CD4-positive, alpha-beta T cell treated with Interferon gamma for 1 hour (primary cell): ENCODE measurements around the gene FABP3.
A peak's percentile ranks its signal among the peaks of the same experiment; 100 is the strongest.

Experiments used
- DNase-seq: peaks from one replicate; pipeline ENCODE4 v3.0.0-alpha.2; 2020

The FABP3 gene

DNA sequence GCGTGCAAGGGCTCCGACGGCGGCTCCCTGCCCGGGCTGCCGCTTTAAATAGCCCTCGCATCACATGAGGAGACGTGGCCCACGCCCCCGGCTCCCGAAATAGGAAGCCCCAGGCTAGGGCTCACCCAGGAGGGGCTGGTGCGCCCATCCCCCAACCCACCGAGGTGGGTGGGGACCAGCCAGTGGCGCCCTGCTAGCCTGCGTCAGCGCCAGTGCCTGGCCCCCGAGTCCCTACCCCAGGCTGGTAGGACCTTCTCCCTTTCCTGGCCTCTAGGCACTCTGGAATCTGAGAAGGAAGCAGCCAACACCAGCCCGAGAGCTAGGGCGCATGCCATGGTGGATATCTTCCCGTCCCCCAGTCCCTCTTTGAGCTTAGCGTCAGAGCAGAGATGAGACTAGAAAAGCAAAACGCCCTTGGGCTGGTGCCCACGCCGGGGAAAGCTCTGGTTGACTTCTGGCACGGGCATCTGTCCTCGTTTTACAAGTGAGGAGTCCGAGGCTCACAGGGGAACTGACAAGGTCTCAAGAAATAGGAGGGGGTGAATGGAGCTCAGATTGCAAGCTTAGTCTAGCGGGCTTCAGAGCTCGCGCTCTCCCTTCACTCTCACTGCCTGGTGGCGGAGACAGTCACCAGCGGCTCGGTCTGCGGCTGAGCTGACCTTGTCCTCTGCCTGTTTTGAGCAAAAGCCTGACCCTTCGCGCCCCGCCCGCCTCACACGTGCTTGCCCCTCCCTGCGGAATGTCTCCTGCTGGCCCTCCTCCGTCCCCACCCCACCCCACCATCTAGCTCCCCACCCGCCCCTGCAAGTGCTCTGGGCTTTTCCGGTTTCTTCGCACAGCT, at the start of gene FABP3:
TSS of gene FABP3 (minus strand) at position 21 of the 841 bp plus-strand sequence. CDS start 62 bp downstream, outside the sequence.
- DNase-seq = no peak

- no peak for DNase-seq
Measured at GRCh38 chr1:31421371-31422040, 48.6 kb upstream of the FABP3 start.

DNA sequence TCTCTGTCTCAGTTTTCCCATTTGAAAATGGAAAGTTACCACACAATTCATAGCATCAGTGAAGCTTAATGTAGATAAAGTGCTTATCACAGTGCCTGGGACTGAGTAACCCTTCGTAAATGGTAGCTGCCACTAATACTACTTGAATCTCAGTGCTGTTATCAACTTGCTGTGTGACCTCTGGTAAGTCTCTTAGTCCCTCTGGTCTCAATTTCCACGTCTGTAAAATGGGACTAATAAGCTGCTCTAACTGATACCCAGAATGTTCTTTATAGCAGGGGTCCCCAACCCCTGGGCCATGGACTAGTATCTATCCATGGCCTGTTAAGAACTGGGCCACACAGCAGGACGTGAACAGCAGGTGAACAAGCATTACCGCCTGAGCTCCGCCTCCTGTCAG, 47.8 kb upstream of the FABP3 start:
- DNase-seq = no peak

GRCh38 chr1:31418626-31419323, 45.9 kb upstream of the FABP3 start:
- DNase-seq = no peak

GRCh38 chr1:31417148-31417547, 44.3 kb upstream of the FABP3 start:
- no peak for DNase-seq

GRCh38 chr1:31416101-31416736, 43.3 kb upstream of the FABP3 start:
- no peak for DNase-seq

DNA sequence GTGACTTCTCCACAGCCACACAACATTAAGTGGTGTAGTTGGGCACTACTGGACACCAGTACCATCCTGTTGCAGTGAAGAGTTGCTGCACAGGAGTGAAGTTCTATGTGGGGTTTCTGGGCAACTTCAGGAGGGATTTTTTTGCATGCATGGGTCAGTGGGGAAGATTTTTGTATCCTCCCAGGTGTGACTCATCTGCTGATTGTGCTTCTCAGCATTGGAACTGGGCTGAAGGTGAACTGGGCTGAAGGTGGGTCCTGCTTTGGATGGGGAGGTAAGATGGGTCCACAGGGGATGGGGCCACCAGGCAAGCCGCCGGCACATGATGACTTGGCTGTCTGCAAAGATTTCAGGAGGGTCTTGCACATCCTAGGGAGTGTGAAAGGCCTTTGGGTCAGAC, 42.8 kb upstream of the FABP3 start:
- no peak for DNase-seq

DNA sequence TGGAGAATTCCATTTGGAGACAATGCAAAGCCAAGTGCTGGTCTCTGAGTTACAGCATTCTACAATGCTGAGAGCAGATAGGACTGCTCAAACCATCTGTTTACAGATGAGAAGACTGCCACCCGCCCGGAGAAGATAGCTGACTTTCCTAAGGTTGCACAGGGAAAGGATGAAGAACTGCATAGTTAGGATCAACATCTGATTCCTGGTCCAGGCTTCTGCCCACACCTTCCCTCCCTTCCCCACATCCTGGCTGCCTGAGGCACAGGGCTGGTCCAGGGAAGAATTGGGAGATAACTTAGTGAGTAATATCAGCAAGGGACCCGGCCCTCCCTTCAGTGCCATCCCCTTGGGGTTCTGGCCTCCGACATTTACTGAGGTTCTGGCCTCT, 42.1 kb upstream of the FABP3 start:
- DNase-seq = no peak

DNA sequence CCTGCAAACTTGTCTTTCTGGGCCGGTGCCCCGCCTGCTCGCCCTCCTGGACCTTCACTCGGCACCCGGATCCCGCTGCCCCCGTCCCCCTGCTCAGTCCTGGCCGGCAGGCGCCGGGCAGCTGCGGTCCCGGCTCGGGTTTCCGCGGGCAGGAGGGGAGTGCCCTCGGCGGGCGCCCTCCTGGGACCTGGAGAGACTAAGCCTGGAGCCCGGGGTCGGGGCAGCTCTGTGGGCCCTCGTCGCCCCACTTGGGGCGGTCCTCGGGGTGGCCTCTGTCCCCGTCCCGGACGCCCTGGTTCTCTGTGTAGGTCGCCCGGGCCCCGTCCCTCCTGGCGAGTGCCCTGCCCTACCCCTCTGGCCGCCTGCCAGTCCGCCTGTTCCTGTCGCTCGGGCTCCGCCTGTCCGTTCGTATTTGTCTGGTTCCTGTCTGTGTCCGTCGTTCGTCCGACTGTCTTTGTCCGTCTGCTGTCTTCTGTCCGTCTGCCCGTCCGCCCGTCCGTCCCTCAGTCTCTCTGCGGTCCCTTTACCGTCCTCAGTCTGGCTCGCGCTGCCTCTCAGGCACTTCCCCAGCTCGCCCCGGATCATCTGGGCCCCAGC, 40.6 kb upstream of the FABP3 start:
- peak; percentile 22 for DNase-seq

DNA sequence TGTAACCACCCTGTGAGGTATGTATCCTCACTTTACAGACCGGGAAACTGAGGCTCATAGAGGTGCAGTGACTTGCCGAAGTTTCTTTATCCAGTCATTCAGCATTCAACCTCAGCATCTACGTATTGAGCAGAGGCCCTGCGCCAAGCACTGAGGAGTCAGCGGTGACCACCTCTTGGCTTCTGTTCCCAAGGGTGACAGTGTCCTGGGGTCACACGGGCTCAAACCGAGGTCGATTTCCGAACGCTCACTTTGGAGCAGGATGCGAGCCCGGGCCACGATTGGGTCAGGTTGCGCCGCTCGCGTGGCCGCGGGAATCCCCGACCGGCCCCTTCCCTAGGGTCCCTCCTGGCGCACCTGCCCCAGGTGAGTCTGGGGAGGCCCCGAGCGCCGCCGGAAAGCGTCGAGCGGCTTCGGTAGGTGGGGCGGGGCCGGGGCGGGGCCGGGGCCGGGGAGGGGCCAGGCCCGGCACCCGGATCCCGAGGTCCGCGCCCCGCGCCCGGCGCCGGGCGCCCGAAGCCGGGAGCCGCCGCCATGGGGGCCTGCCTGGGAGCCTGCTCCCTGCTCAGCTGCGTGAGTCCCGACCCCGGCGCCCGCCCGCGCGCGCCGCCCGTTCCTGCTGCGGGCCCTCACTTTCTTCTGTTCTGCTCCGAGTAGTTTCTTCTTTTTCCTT, 40.0 kb upstream of the FABP3 start, which contains the start of gene SERINC2:
TSS of gene SERINC2 (plus strand) at position 482 of the 673 bp plus-strand sequence. CDS start at position 535, 53 bp downstream.
- DNase-seq = no peak

GRCh38 chr1:31412205-31412604, 39.3 kb upstream of the FABP3 start:
- DNase-seq = no peak

DNA sequence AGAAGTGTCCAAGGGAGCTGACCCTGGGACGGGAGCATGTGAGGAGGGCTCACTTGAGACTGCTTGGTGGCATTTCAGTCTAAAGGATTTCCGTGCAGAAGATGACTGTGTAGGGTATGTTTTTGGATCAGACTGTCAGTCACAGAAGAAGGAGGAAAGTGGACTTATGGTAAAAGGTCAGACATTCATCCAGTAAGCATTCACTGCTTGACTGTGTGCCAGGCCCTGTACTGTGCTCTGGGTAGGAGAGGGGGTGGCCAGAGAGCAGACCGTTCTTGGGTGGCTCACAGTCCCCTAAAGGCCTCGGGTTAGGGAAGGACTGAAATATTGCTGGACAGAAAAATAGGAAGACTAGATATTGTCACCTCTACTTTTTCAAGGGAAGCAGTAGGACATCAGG, 38.0 kb upstream of the FABP3 start:
- no peak for DNase-seq

DNA sequence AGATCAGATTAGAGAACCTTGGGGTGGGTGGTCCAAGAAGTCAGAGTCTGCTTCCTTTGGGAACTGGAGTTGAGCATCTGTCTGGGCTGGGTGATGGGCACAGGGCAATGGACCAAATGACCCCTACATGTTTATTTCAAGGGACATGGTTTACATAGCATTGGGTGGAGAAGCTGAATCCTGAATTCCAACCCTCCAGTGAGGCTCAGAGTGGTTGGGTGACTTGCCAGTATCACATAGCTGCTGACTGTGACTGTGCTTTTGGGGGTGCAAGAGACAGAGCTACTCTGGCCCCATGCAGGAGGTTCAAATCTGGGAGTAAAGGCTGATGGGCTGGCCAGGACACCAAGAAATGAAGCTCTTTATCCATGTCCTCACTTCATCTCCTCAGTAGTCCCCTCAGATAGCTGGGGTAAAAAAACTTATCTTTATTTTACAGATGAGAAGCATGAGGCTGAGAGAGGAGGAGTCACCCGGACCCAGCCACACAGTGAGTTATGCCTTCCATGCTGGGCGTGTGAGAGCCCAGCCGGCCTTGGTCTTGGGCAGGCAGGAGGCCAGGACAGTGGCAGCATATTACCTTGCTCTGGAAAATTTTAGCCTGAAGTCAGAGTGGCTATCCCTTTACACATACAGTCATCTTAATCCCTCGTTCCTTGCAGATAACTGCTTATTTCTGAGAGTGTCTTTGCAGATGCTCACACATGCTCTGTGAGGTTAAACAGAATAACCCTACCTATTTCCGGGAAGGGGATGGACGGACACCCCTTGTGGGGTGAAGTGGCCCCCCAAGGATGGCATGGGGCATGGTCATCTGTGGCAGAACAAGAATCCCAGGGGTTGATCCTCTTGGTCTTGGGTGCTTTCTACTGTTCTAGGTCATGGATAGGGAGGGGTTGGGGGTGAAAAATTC, 37.3 kb upstream of the FABP3 start:
- no peak for DNase-seq

GRCh38 chr1:31408788-31409318, 36.0 kb upstream of the FABP3 start:
- DNase-seq = no peak

GRCh38 chr1:31407029-31407626, 34.3 kb upstream of the FABP3 start:
- no peak for DNase-seq

GRCh38 chr1:31405578-31406245, 32.8 kb upstream of the FABP3 start:
- no peak for DNase-seq

- DNase-seq = no peak
Measured at GRCh38 chr1:31401241-31401640, 28.4 kb upstream of the FABP3 start.

DNA sequence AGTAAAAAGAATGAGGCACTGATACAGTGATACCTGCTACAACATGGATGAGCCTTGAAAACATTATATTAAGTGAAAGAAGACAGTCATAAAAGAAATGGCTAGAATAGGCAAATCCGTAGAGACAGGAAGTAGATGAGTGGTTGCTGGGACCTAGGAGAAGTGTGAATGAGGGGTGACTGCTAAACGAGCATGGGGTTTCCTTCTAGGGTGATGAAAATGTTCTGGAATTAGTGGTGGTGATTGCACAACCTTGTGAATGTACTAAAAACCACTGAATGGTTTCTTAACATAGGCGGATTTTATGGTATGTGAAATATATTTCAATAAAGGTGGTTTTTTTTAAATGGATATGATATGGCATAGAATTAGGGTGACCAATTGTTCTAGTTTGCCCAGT, 27.5 kb upstream of the FABP3 start:
- no peak for DNase-seq

DNA sequence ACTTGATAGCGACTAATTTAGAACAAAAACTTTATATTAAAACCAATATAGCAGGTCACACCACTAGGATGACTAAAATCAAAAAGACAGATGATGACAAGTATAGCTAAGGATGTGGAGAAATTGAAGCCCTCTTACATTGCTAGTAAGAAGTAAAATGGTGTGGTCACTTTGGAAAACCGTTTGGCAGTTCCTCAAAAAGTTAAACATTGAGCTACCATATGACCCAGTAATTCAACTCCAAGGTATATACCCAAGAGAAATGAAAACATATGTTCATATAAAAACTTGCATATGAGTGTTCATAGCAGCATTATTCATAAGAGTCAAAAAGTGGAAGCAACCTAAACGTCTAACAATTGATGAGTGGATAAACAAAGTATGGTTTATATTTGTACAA, 27.1 kb upstream of the FABP3 start:
- DNase-seq = no peak

DNA sequence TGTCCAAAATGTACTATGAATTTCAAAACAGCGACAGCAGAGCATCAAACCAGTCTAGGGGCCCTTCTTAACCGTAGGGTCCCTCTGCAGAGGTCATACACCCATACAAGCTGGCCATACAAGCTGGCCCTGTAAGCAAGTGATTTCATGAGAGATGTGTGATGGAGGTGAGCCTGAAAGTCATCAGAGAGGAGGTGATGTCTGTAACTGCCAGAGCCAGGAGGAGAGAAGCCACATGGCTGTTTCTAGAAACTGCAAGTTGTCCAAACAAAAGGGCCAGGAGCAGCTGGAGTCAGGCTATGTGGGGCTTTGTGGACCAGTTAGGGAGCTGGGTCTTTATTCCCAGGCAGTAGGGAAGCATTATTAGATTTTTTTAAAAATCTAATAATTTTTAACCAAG, 25.4 kb upstream of the FABP3 start:
- DNase-seq = no peak
